Prostate gland (tissue), 2 donors: ENCODE measurements around the gene HSF5. TPM values are rescaled to one million over a fixed set of nuclear protein-coding genes. Genes with fewer than 3 reads are reported as not detected.

Experiments
- DNase-seq: peaks from one replicate; pipeline ENCODE4 v3.0.0-alpha.2; 2019; ENCODE audit warnings: low spot score
- H3K27ac ChIP-seq, 2 donors: fragments of 200-600 bp; sonication (generic); 2 replicates each; pipeline ENCODE4 v1.5.1; 2017 to 2019
- H3K27me3 ChIP-seq: fragments of 200-600 bp; sonication (generic); replicated peaks from 2 replicates; pipeline ENCODE4 v1.5.1; 2019; ENCODE audit not compliant: insufficient read depth
- H3K36me3 ChIP-seq, 2 donors: fragments of 200-600 bp; sonication (generic); 1 replicate in 1 of 2; 2 replicates in 1 of 2; pipeline versions ENCODE4 v1.5.1 to v1.8.1; 2017 to 2019
- H3K4me1 ChIP-seq: fragments of 200-600 bp; sonication (generic); replicated peaks from 2 replicates; pipeline ENCODE4 v1.5.1; 2019
- H3K4me3 ChIP-seq, 2 donors: fragments of 200-600 bp; sonication (generic); 2 replicates each; pipeline ENCODE4 v1.5.1; 2017 to 2019
- H3K9me3 ChIP-seq: fragments of 200-600 bp; sonication (generic); 2 replicates; pipeline ENCODE4 v1.5.1; 2017
- CTCF ChIP-seq, 4 experiments: fragments of 200-600 bp in 2 of 4; fragments of 450-650 bp in 2 of 4; sonication (generic) in 2 of 4; IDR thresholded peaks; 1 replicate in 3 of 4; 2 replicates in 1 of 4; pipeline ENCODE4 v1.5.1; 2016 to 2019; ENCODE audit warnings: antibody characterized with exemption in 4 of 4, mild to moderate bottlenecking in 2 of 4, moderate library complexity in 2 of 4
- POLR2A ChIP-seq: fragments of 450-650 bp; IDR thresholded peaks from one replicate; pipeline ENCODE4 v1.6.1; 2016; ENCODE audit warnings: antibody characterized with exemption, mild to moderate bottlenecking
- POLR2AphosphoS5 ChIP-seq: sonication (generic); formaldehyde crosslinking; IDR thresholded peaks from one replicate; pipeline ENCODE4 v1.6.1; 2017; ENCODE audit warnings: antibody characterized with exemption
- WGBS: methylation state at CpG from one replicate; pipeline ENCODE4 v1.1.5; 2018; 5-methylcytosine and 5-hydroxymethylcytosine counted together
- intact Hi-C: fragments of 100-400 bp; cut with DNase I; formaldehyde crosslinking; loops from one replicate; pipeline ENCODE4 v1.14.2; 2022
- total RNA-seq, 2 donors: library from RNA; depleted of rRNA; stranded (reverse); fragments of >200 nt; gene quantifications; one replicate each; pipeline ENCODE4 v1.1.0, GENCODE V29; 2016

HSF5 gene
- total RNA-seq, 2 donors from 2014 or later, result 11.5 TPM; not detected in 1

- DNase-seq, result no peak
- Histone ChIP-seq H3K4me3 (no peak overlapping the region), H3K4me1 (no peaks in the 10 kb centered on the region), H3K27me3 (no peaks in the 10 kb centered on the region), H3K27ac (no peak overlapping the region), H3K9me3 (no peaks in the 10 kb centered on the region), H3K36me3 (no peaks in the 10 kb centered on the region)
- intact Hi-C loops, result no loop called here
- 100% methylated on average over 1 of the region's 1 CpG for WGBS
- TF ChIP-seq POLR2AphosphoS5 (no peak), POLR2A (no peak), CTCF (IDR thresholded peaks at IDR 0.05) (no peak)
Observed at GRCh38 chr17:58452738-58453137, 35.5 kb downstream of the HSF5 start.

GRCh38 chr17:58447039-58447975 lies 40.9 kb downstream of the HSF5 start:
- Histone ChIP-seq H3K4me1 (no peaks in the 10 kb centered on the region), H3K36me3 (no peaks in the 10 kb centered on the region), H3K9me3 (no peaks in the 10 kb centered on the region), H3K27me3 (no peaks in the 10 kb centered on the region), H3K27ac (no peak overlapping the region), H3K4me3 (no peak overlapping the region)
- WGBS, result 76% methylated on average over 9 of the region's 9 CpGs
- intact Hi-C loops, result no loop called here
- TF ChIP-seq CTCF (IDR thresholded peaks at IDR 0.05), result peak in 3 of 4 experiments; percentile 60 to 73 (median 73)
- TF ChIP-seq POLR2A, result no peak
- DNase-seq, result peak; percentile 70

- intact Hi-C loops, result no loop called here
- no peaks in the 10 kb centered on the region for H3K9me3 ChIP-seq
- WGBS, result 89% methylated on average over 6 of the region's 6 CpGs
- H3K4me3 ChIP-seq, result no peak overlapping the region
- no peaks in the 10 kb centered on the region for H3K36me3 ChIP-seq
- DNase-seq, result no peak
- H3K4me1 ChIP-seq, result no peaks in the 10 kb centered on the region
- TF ChIP-seq POLR2A (no peak), POLR2AphosphoS5 (no peak), CTCF (IDR thresholded peaks at IDR 0.05) (no peak)
- H3K27me3 ChIP-seq, result no peaks in the 10 kb centered on the region
- H3K27ac ChIP-seq, result no peak overlapping the region
Observed at GRCh38 chr17:58446086-58446485, 42.1 kb downstream of the HSF5 start.

GRCh38 chr17:58436805-58437239 lies 51.4 kb downstream of the HSF5 start:
- Histone ChIP-seq H3K4me1 (no peaks in the 10 kb centered on the region), H3K27me3 (no peaks in the 10 kb centered on the region), H3K36me3 (no peaks in the 10 kb centered on the region), H3K9me3 (no peaks in the 10 kb centered on the region), H3K27ac (no peak overlapping the region), H3K4me3 (no peak overlapping the region)
- no peak for DNase-seq
- TF ChIP-seq CTCF (IDR thresholded peaks at IDR 0.05) (no peak), POLR2A (no peak), POLR2AphosphoS5 (no peak)
- 76% methylated on average over 5 of the region's 5 CpGs for WGBS
- intact Hi-C loops, result no loop called here

- H3K4me1 ChIP-seq, result no peaks in the 10 kb centered on the region
- no peaks in the 10 kb centered on the region for H3K27me3 ChIP-seq
- no peak for TF ChIP-seq POLR2AphosphoS5
- no peak for TF ChIP-seq POLR2A
- no peak for TF ChIP-seq CTCF (IDR thresholded peaks at IDR 0.05)
- H3K27ac ChIP-seq, result no peak overlapping the region
- intact Hi-C loops, result no loop called here
- no peaks in the 10 kb centered on the region for H3K36me3 ChIP-seq
- DNase-seq, result no peak
- no peak overlapping the region for H3K4me3 ChIP-seq
- no peaks in the 10 kb centered on the region for H3K9me3 ChIP-seq
Observed at GRCh38 chr17:58436245-58436644, 52.0 kb downstream of the HSF5 start.
